Spleen (tissue), 11 donors: ENCODE data around the gene C9orf72. TPM values are rescaled to one million over a fixed set of nuclear protein-coding genes. Genes with fewer than 3 reads are reported as not detected.

Source experiments
- DNase-seq: peaks from one replicate; pipeline ENCODE4 v3.0.0-alpha.2; 2020
- H3K27ac ChIP-seq, 8 donors: fragments of 200-600 bp; sonication (generic) in 7 of 8; 1 replicate in 4 of 8; 2 replicates in 4 of 8; pipeline versions ENCODE4 v1.5.0 to v1.8.0; 2016 to 2021; ENCODE audit warnings: inconsistent platforms in 4 of 8, mild to moderate bottlenecking in 4 of 8, moderate library complexity in 1 of 8
- H3K27me3 ChIP-seq, 7 donors: fragments of 200-600 bp; sonication (generic) in 6 of 7; replicated peaks in 1 of 7; 1 replicate in 4 of 7; 2 replicates in 3 of 7; pipeline versions ENCODE4 v1.5.0 to v1.8.0; 2016 to 2021; ENCODE audit warnings: inconsistent platforms in 3 of 7, mild to moderate bottlenecking in 1 of 7
- H3K36me3 ChIP-seq, 6 donors: fragments of 200-600 bp; sonication (generic) in 5 of 6; 1 replicate in 4 of 6; 2 replicates in 2 of 6; pipeline versions ENCODE4 v1.5.0 to v1.8.0; 2016 to 2021; ENCODE audit warnings: inconsistent platforms in 2 of 6
- H3K4me1 ChIP-seq, 6 donors: fragments of 200-600 bp; sonication (generic) in 5 of 6; 1 replicate in 3 of 6; 2 replicates in 3 of 6; pipeline versions ENCODE4 v1.5.0 to v1.8.0; 2016 to 2021; ENCODE audit warnings: inconsistent platforms in 3 of 6
- H3K4me3 ChIP-seq, 8 donors: fragments of 200-600 bp; sonication (generic) in 7 of 8; 1 replicate in 4 of 8; 2 replicates in 4 of 8; pipeline versions ENCODE4 v1.5.0 to v1.8.0; 2016 to 2021; ENCODE audit warnings: inconsistent platforms in 4 of 8, mild to moderate bottlenecking in 4 of 8, moderate library complexity in 2 of 8
- H3K9me3 ChIP-seq, 8 donors: fragments of 200-600 bp; sonication (generic) in 7 of 8; 1 replicate in 4 of 8; 2 replicates in 4 of 8; pipeline versions ENCODE4 v1.5.0 to v1.8.0; 2016 to 2021; ENCODE audit warnings: inconsistent platforms in 4 of 8
- CTCF ChIP-seq, 11 experiments: fragments of 200-600 bp in 7 of 11; fragments of 450-650 bp in 4 of 11; sonication (generic) in 4 of 11; IDR thresholded peaks in 8 of 11; conservative IDR thresholded peaks in 3 of 11; 1 replicate in 7 of 11; 2 replicates in 4 of 11; pipeline versions ENCODE4 v1.4.0 to v1.8.0; 2016 to 2021; ENCODE audit warnings: antibody characterized with exemption in 11 of 11, inconsistent platforms in 4 of 11, mild to moderate bottlenecking in 1 of 11
- POLR2A ChIP-seq, 3 donors: fragments of 450-650 bp; IDR thresholded peaks; one replicate each; pipeline ENCODE4 v1.5.1; 2017; ENCODE audit warnings: antibody characterized with exemption in 3 of 3, mild to moderate bottlenecking in 1 of 3
- POLR2AphosphoS5 ChIP-seq, 3 donors: sonication (generic); formaldehyde crosslinking; IDR thresholded peaks; one replicate each; pipeline ENCODE4 v1.5.1; 2017; ENCODE audit warnings: antibody characterized with exemption in 3 of 3
- WGBS, 5 donors: extraction: QIAGEN DNeasy Blood & Tissue Kit in 3 of 5; methylation state at CpG; one replicate each; pipeline versions ENCODE4 v1.1.5 to v1.1.7; 2013 to 2018; 5-methylcytosine and 5-hydroxymethylcytosine counted together
- intact Hi-C: fragments of 100-400 bp; cut with DNase I; formaldehyde crosslinking; loops from one replicate; pipeline ENCODE4 v1.15.0; 2023; ENCODE audit warnings: low total_unique reads
- polyA plus RNA-seq, 3 donors: library from polyadenylated mRNA; stranded (reverse); fragments of 200-250 nt; gene quantifications; one replicate each; pipeline ENCODE4 v1.2.1, GENCODE V29; 2013
- total RNA-seq, 7 donors: library from RNA; depleted of rRNA in 3 of 7; stranded (reverse); fragments of >200 nt in 3 of 7; fragmentation: NEBNext Ultra II Directional in 4 of 7; extraction: Animal tissue kit (Norgen Biotek cat#: 25700) in 4 of 7; gene quantifications; one replicate each; pipeline versions ENCODE4 v1.1.0 to v1.2.1, GENCODE V29; 2016 to 2021
- donor health status: healthy with polysubstance abuse.
- donor health status: DM: no; HTN: no; CAD: no; lungs with moderate emphysema.
- donor health status: DM: no; HTN: no; CAD: no.
- donor health status: Bipolar disorder and iron deficiency.
- donor health status: healthy.
- donor health status: DM: no; HTN: no; CAD: no.
- donor health status: DM: yes; HTN: yes; CAD: no.

Gene C9orf72
- total and polyA plus RNA-seq, 10 donors: 10.1 to 88.5 (median 39.7) TPM

GRCh38 chr9:27582794-27583193 is 9.5 kb upstream of the C9orf72 start:
- WGBS, 5 donors: 70 to 92% (median 73%) methylated on average over 2 of the region's 2 CpGs
- H3K4me1 ChIP-seq: peaks cover 0 to 12% (median 0%) of the 10 kb centered on the region in 6 donors
- H3K27me3 ChIP-seq: no peaks in the 10 kb centered on the region
- H3K27ac ChIP-seq: no peak overlapping the region
- H3K4me3 ChIP-seq: no peak overlapping the region
- intact Hi-C loops: no loop called here
- H3K9me3 ChIP-seq: peaks cover 0 to 12% (median 10%) of the 10 kb centered on the region in 8 donors
- TF ChIP-seq POLR2A (IDR thresholded peaks at IDR 0.05) (no peak), CTCF (IDR thresholded peaks at IDR 0.05 in 8 of 11, conservative IDR thresholded peaks at IDR 0.05 in 3 of 11) (no peak), POLR2AphosphoS5 (IDR thresholded peaks at IDR 0.05) (no peak)
- no peaks in the 10 kb centered on the region for H3K36me3 ChIP-seq
- DNase-seq: no peak

GRCh38 chr9:27581826-27582225 is 8.5 kb upstream of the C9orf72 start:
- 39 to 65% (median 50%) methylated on average over 1 of the region's 1 CpG for WGBS, 5 donors
- TF ChIP-seq CTCF (IDR thresholded peaks at IDR 0.05 in 8 of 11, conservative IDR thresholded peaks at IDR 0.05 in 3 of 11): no peak
- TF ChIP-seq POLR2A (IDR thresholded peaks at IDR 0.05): no peak
- no peak for TF ChIP-seq POLR2AphosphoS5 (IDR thresholded peaks at IDR 0.05)
- intact Hi-C loops: no loop called here
- peaks cover 0 to 7% (median 0%) of the 10 kb centered on the region in 6 donors for H3K4me1 ChIP-seq
- H3K27me3 ChIP-seq: no peaks in the 10 kb centered on the region
- no peaks in the 10 kb centered on the region for H3K36me3 ChIP-seq
- H3K9me3 ChIP-seq: peaks cover 0 to 14% (median 10%) of the 10 kb centered on the region in 8 donors
- DNase-seq: no peak
- H3K4me3 ChIP-seq: no peak overlapping the region
- peak overlapping the region in 3 of 8 donors; percentile 34 to 48 (median 37) for H3K27ac ChIP-seq

GRCh38 chr9:27573634-27574590 is 631 bp upstream of the C9orf72 start:
- no peaks in the 10 kb centered on the region for H3K36me3 ChIP-seq
- peak overlapping the region; percentile 94 to 100 (median 98) for H3K27ac ChIP-seq
- no peaks in the 10 kb centered on the region for H3K27me3 ChIP-seq
- DNase-seq: peak; percentile 98
- WGBS, 5 donors: 2 to 3% (median 2%) methylated on average over 35 of the region's 35 CpGs
- H3K9me3 ChIP-seq: peaks cover 0 to 14% (median 10%) of the 10 kb centered on the region in 8 donors
- TF ChIP-seq POLR2A (IDR thresholded peaks at IDR 0.05): peak; percentile 18 to 91 (median 62)
- TF ChIP-seq CTCF (IDR thresholded peaks at IDR 0.05 in 8 of 11, conservative IDR thresholded peaks at IDR 0.05 in 3 of 11): peak in 3 of 11 experiments; percentile 5 to 30 (median 27)
- peak; percentile 3 to 99 (median 84) for TF ChIP-seq POLR2AphosphoS5 (IDR thresholded peaks at IDR 0.05)
- intact Hi-C loops: loop anchor here (10.0 kb wide), 1 partner anchor 629 kb away; the partner anchor contains the start of gene PLAA
- peaks cover 5 to 38% (median 16%) of the 10 kb centered on the region in 6 donors for H3K4me1 ChIP-seq
- peak overlapping the region; percentile 21 to 85 (median 64) for H3K4me3 ChIP-seq

DNA sequence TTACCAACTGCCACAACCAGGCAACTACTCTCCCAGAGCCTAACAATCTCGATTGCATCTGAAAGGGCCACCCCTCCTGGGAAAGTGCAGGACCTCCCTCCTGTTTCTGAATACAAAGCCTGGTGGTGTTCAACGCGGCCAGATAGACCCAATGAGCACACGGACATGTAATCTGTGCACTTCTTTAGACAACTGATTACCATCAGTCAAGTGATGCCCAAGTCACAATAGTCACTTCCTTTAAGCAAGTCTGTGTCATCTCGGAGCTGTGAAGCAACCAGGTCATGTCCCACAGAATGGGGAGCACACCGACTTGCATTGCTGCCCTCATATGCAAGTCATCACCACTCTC is 739 bp downstream of the C9orf72 start:
- DNase-seq: no peak
- intact Hi-C loops: loop anchor here (10.0 kb wide), 1 partner anchor 628 kb away; the partner anchor contains the start of gene PLAA
- no peaks in the 10 kb centered on the region for H3K36me3 ChIP-seq

More for the DNA sequence above, 739 bp downstream of the C9orf72 start:
- WGBS, 5 donors: 2 to 5% (median 4%) methylated on average over 5 to 6 of the region's 6 CpGs
- TF ChIP-seq POLR2AphosphoS5 (IDR thresholded peaks at IDR 0.05) (peak in 1 of 3 donors; percentile 97), CTCF (IDR thresholded peaks at IDR 0.05 in 8 of 11, conservative IDR thresholded peaks at IDR 0.05 in 3 of 11) (no peak), POLR2A (IDR thresholded peaks at IDR 0.05) (peak in 2 of 3 donors; percentile 71 to 81)
- H3K9me3 ChIP-seq: peaks cover 0 to 4% (median 0%) of the 10 kb centered on the region in 8 donors
- H3K4me3 ChIP-seq: peak overlapping the region; percentile 46 to 85 (median 64)
- peaks cover 5 to 38% (median 16%) of the 10 kb centered on the region in 6 donors for H3K4me1 ChIP-seq
- no peaks in the 10 kb centered on the region for H3K27me3 ChIP-seq
- peak overlapping the region; percentile 94 to 100 (median 98) for H3K27ac ChIP-seq
